HG02973 (cell line): ENCODE results near the gene SMIM10.
"Not testable (repeated sequence)": the region's sequence is repeated elsewhere in the genome, so short reads cannot be mapped to it uniquely, and the experiment has no call there.

ENCODE experiments used
- ATAC-seq: cut with Tn5 transposase; IDR thresholded peaks from one replicate; pipeline ENCODE4 v1.9.1; 2021; ENCODE audit warnings: moderate library complexity; ENCODE audit not compliant: unreplicated experiment

SMIM10 gene

GRCh38 chrX:134990801-134991481 lies at the start of gene SMIM10:
SMIM10 (plus strand) TSS chrX:134990991; CDS start chrX:134991096, 105 bp downstream.
- ATAC-seq, result no peak

GRCh38 chrX:134946364-134946763 lies 44.4 kb upstream of the SMIM10 start:
- ATAC-seq, result not testable (repeated sequence)

DNA sequence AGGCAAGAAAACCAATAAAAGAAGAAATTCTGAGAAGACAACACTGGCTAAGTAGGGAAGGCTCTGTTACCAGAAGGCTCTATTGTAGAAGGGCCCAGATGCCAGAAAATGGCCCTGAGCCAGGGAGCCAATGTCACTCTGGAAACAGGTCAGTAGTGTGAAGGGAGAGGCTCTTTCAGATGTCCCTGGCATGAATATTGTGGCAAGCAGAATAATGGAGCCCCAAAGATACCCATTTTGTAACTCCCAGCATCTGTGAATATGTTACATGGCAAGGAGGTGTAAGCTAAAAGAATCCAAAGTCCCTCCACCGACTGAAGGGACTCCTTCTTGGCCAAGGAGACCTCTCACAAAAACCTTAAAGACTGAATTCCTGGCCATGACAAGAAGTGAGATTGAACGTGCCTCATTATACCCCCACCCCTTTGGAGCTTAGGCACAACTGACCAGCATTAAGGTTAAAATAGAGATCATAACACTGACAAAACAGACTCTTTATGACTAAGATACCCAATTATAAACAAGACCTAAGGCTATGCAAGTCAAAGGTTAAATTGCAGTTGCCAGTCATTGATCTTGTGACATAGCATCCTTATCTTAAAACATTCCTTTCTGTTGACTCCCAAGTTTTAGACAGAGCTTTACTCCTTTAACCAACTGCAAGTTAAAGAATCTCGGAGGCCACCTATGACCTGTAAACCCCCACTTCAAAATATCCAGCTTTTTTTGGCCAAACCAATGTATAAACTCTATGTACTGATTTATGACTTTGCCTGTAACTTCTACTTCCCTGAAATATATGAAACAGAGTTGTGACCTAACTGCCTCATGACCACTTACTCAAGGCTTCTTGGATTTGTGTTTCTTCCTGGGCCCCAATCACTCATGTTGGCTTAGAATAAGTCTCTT lies 42.2 kb upstream of the SMIM10 start:
- no peak for ATAC-seq

DNA sequence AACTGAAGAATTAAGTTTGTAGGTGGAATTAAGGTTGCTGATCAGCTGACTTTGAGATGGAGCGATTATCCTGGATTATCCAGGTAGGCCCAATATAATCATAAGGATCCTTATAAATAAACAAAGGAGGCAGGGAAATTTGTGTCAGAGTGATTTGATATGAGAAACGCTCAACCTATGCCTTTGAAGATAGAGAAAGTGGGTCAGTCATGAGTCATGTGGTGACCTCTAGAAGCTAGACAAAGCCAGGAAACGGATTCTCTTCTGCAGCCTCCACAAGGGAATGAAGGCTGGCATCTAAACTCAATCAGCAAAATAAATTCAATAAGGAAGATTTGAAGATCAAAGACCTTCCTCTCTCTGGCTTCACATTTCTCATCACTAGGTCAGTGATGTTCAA lies 41.5 kb upstream of the SMIM10 start:
- ATAC-seq, result no peak

GRCh38 chrX:134957836-134958235 lies 33.0 kb upstream of the SMIM10 start:
- ATAC-seq, result no peak

- ATAC-seq, result not testable (repeated sequence)
Measured at GRCh38 chrX:134960366-134960765, 30.4 kb upstream of the SMIM10 start.

DNA sequence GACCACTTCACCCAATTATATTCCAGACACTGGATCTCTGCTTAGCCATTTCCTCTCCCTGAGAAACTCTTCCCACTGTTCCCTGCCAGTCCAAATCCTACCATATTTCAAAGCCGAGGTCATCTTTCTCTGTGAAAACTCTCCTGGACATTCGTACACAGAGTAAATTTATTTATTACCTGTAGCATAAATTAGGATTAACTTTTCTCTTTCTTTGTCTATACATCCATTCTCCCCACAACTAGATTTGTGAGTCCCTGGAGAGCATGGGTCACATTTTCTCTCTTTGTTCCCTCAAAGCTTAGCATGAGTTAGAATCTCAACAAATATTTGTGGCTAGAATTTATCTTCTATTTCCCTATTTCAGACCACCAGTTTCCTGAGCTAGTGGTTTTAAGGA lies 27.8 kb upstream of the SMIM10 start:
- no peak for ATAC-seq

DNA sequence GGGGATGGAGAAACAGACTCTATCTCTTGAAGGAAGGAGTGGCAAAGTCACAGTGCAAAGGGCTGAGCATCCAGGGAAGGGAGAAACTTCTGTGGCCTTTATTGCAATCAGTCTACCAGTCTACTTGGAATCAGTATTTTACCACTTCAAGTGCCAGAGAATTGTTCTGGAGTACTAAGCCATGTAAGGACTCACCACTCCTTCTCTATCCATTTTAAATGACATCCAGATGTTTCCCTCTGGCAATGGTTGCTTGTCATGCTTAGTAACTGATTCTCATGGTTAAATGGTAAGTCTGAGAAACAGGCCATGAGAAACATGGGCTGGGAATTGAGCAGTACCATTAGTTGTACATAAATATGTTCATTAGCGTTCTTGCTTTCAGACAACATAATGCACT lies 21.1 kb upstream of the SMIM10 start:
- ATAC-seq, result no peak

DNA sequence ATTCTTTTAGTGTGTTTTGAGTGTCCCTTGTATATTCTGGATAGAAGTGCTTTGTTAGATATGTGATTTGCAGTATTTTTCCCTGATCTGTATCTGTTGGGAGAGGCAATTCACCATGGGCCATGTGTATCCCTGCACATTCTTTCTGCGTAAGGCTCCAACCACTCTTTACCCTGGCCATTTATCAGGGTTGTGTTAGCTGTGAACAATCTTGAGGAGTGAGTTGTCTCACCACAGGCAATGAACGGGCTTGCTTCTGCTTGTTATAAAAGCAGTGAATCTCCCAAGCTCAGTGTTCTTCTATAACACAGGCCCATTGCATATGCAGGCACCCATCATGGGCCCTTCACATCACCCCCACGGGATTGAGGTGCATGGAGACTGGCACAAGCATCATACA lies 18.9 kb upstream of the SMIM10 start:
- ATAC-seq, result no peak

GRCh38 chrX:134975516-134975915 lies 15.3 kb upstream of the SMIM10 start:
- ATAC-seq, result no peak

GRCh38 chrX:134981910-134982309 lies 8.9 kb upstream of the SMIM10 start:
- no peak for ATAC-seq

- ATAC-seq, result no peak
Measured at GRCh38 chrX:134982748-134983147, 8.0 kb upstream of the SMIM10 start.

- no peak for ATAC-seq
Measured at GRCh38 chrX:134985479-134985878, 5.3 kb upstream of the SMIM10 start.

DNA sequence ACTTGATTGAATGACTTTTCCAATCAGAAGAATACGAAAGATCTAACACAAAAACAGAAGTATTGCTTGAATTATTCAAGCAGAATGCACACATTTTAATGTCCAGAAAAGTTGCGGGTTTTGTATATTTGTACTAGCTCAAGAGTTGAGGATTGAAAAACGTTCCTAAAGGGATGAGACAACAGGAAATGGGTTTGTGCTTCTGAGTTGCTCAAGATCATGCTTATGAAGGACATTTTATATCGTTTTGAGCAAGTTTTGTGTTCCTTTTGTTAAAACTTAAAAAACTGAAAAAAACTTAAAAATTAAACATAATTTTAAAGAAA lies 353 bp upstream of the SMIM10 start:
- no peak for ATAC-seq

- no peak for ATAC-seq
Measured at GRCh38 chrX:134997646-134998045, 6.9 kb downstream of the SMIM10 start.

GRCh38 chrX:134998246-134998645 lies 7.5 kb downstream of the SMIM10 start:
- ATAC-seq, result no peak

GRCh38 chrX:134999469-134999868 lies 8.7 kb downstream of the SMIM10 start:
- no peak for ATAC-seq

DNA sequence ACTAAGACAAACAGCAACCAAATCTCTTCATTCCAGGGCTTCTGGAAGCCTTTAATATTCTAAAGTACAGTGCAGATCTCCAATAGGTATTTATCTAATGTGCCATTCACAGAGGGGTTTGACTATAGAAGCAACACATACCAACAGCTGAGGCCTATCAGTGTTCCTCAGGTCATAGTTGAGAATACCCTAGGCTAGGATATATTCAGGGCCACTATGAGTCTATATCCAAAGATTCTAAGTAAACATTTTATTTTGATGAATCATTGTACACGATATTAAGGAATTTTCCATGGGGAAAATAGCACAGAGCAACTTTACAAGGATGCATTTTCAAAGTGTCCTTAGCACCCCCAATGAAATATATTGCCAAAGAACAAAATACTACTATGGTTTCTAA lies 9.7 kb downstream of the SMIM10 start:
- ATAC-seq, result no peak

- ATAC-seq, result peak; percentile 93
Measured at GRCh38 chrX:135003876-135004623, 13.3 kb downstream of the SMIM10 start.

GRCh38 chrX:135006187-135006586 lies 15.4 kb downstream of the SMIM10 start:
- ATAC-seq, result no peak

DNA sequence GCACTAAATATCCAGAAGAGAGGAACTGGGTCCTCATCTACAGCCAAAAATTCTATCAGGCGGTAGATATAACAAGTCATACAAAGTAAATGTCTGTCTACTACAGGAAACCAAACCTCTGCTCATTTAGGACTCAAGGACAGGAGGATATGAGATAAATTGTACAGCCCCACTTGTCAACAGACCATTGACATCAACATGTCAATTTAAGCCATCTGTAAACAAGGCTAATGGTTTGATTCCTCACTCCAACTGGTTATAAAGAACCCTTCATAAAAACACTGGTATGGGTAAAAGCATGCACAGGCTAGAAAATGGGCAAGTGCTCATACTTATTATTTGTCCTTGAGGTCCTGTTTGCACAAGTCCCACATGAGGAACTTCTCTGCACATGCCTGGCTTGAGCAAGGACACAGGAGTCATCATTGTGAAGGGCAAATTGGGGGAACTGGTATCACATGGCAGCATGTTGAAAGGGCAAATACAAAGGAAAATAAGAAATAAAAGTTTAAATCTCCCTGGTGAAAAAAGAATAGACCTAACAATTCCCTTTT lies 18.3 kb downstream of the SMIM10 start:
- ATAC-seq, result no peak
